Measurements from ENCODE around the gene EPSTI1.

The EPSTI1 gene

GRCh38 chr13:43031881-43032280 is 39.8 kb upstream of the EPSTI1 start:
- no peak for TF ChIP-seq CTCF (conservative IDR thresholded peaks at IDR 0.05; ENCODE audit: low read depth, low read length)
- no peak for DNase-seq (ENCODE audit: low read depth)
- H3K4me3 ChIP-seq (ENCODE audit: low read length) = no peak overlapping the region

- H3K4me3 ChIP-seq (ENCODE audit: low read length) = no peak overlapping the region
- TF ChIP-seq CTCF (conservative IDR thresholded peaks at IDR 0.05; ENCODE audit: low read depth, low read length) = no peak
- no peak for DNase-seq (ENCODE audit: low read depth)
Observed at GRCh38 chr13:43030548-43030947, 38.5 kb upstream of the EPSTI1 start.

GRCh38 chr13:43026262-43026661 is 34.2 kb upstream of the EPSTI1 start:
- no peak for TF ChIP-seq CTCF (conservative IDR thresholded peaks at IDR 0.05; ENCODE audit: low read depth, low read length)
- no peak for DNase-seq (ENCODE audit: low read depth)
- H3K4me3 ChIP-seq (ENCODE audit: low read length) = no peak overlapping the region

- H3K4me3 ChIP-seq (ENCODE audit: low read length) = peak within 1 kb of the TSS; percentile 75
- TF ChIP-seq CTCF (conservative IDR thresholded peaks at IDR 0.05; ENCODE audit: low read depth, low read length) = no peak
- DNase-seq (ENCODE audit: low read depth) = peak; percentile 56
Observed at GRCh38 chr13:43023289-43023963, 31.4 kb upstream of the EPSTI1 start, which contains the start of gene DNAJC15. DNAJC15 (plus strand) TSS chr13:43023586; CDS start chr13:43023627, 41 bp downstream.

- DNase-seq (ENCODE audit: low read depth) = no peak
- H3K4me3 ChIP-seq (ENCODE audit: low read length) = peak overlapping the region; percentile 75
Observed at GRCh38 chr13:43022934-43023288, 30.9 kb upstream of the EPSTI1 start.

GRCh38 chr13:43021926-43022670 is 30.1 kb upstream of the EPSTI1 start:
- no peak overlapping the region for H3K4me3 ChIP-seq (ENCODE audit: low read length)
- DNase-seq (ENCODE audit: low read depth) = no peak
- TF ChIP-seq CTCF (conservative IDR thresholded peaks at IDR 0.05; ENCODE audit: low read depth, low read length) = no peak

More at GRCh38 chr13:43022934-43023288, 30.9 kb upstream of the EPSTI1 start:
- TF ChIP-seq CTCF (conservative IDR thresholded peaks at IDR 0.05; ENCODE audit: low read depth, low read length) = no peak

- DNase-seq (ENCODE audit: low read depth) = no peak
- no peak for TF ChIP-seq CTCF (conservative IDR thresholded peaks at IDR 0.05; ENCODE audit: low read depth, low read length)
- H3K4me3 ChIP-seq (ENCODE audit: low read length) = no peak overlapping the region
Observed at GRCh38 chr13:43020794-43021193, 28.8 kb upstream of the EPSTI1 start.
